G401 (cell line): Measurements from ENCODE around the gene RBP7. TPM values are rescaled to one million over a fixed set of nuclear protein-coding genes. Genes with fewer than 3 reads are reported as not detected.
"Not testable (repeated sequence)": the region's sequence is repeated elsewhere in the genome, so short reads cannot be mapped to it uniquely, and the experiment has no call there.

Experiments
- DNase-seq: peaks from one replicate; pipeline ENCODE4 v3.0.0-alpha.2; 2015; ENCODE audit warnings: low spot score
- in situ Hi-C: cut with HindIII; loops from 2 replicates; pipeline ENCODE4 v1.10.0; 2016; ENCODE audit warnings: low sequenced_read_pairs, mixed read lengths
- total RNA-seq: library from RNA; depleted of rRNA; stranded (reverse); fragments of >200 nt; shearing (Covaris generic); gene quantifications from 2 replicates; pipeline ENCODE4 v1.2.3, GENCODE V29; 2014; rRNA removed

Gene RBP7
- total RNA-seq, result 4.4 and 9.2 TPM in 2 replicates

- no peak for DNase-seq
- in situ Hi-C loops, result no loop called here
These were observed at the start of gene RBP7 for GRCh38 chr1:9996624-9997582. TSS of gene RBP7 (plus strand) at chr1:9997228. CDS start at chr1:9997259, 31 bp downstream.

- DNase-seq, result no peak
- in situ Hi-C loops, result no loop called here
These were observed 39.3 kb upstream of the RBP7 start for GRCh38 chr1:9957726-9958125.

- in situ Hi-C loops, result no loop called here
These were observed 37.0 kb upstream of the RBP7 start for GRCh38 chr1:9960011-9960410.

GRCh38 chr1:9960706-9961562 lies 36.1 kb upstream of the RBP7 start:
- in situ Hi-C loops, result no loop called here
- no peak for DNase-seq

More at GRCh38 chr1:9960011-9960410, 37.0 kb upstream of the RBP7 start:
- no peak for DNase-seq

GRCh38 chr1:9984253-9984652 lies 12.8 kb upstream of the RBP7 start:
- DNase-seq, result no peak
- in situ Hi-C loops, result no loop called here

- DNase-seq, result no peak
- in situ Hi-C loops, result no loop called here
These were observed 12.0 kb upstream of the RBP7 start for GRCh38 chr1:9985001-9985400.

GRCh38 chr1:9989773-9990172 lies 7.3 kb upstream of the RBP7 start:
- in situ Hi-C loops, result no loop called here
- DNase-seq, result no peak

- in situ Hi-C loops, result no loop called here
- no peak for DNase-seq
These were observed 6.1 kb upstream of the RBP7 start for GRCh38 chr1:9990944-9991343.

- in situ Hi-C loops, result no loop called here
These were observed 4.1 kb upstream of the RBP7 start for GRCh38 chr1:9992910-9993309.

GRCh38 chr1:9993561-9994075 lies 3.4 kb upstream of the RBP7 start:
- in situ Hi-C loops, result no loop called here
- DNase-seq, result no peak

More at GRCh38 chr1:9992910-9993309, 4.1 kb upstream of the RBP7 start:
- no peak for DNase-seq

GRCh38 chr1:10001016-10001665 lies 4.1 kb downstream of the RBP7 start:
- in situ Hi-C loops, result no loop called here
- no peak for DNase-seq

GRCh38 chr1:10005248-10005647 lies 8.2 kb downstream of the RBP7 start:
- in situ Hi-C loops, DNase-seq: not testable (repeated sequence)

- in situ Hi-C loops, result no loop called here
- DNase-seq, result no peak
These were observed 10.1 kb downstream of the RBP7 start for GRCh38 chr1:10007169-10007568.

- in situ Hi-C loops, result no loop called here
- DNase-seq, result no peak
These were observed 17.0 kb downstream of the RBP7 start for GRCh38 chr1:10014016-10014415.

GRCh38 chr1:10019561-10019960 lies 22.5 kb downstream of the RBP7 start:
- in situ Hi-C loops, result no loop called here
- DNase-seq, result no peak

- DNase-seq, result no peak
- in situ Hi-C loops, result no loop called here
These were observed 23.1 kb downstream of the RBP7 start for GRCh38 chr1:10020086-10020485.

GRCh38 chr1:10020678-10021077 lies 23.6 kb downstream of the RBP7 start:
- in situ Hi-C loops, DNase-seq: not testable (repeated sequence)

GRCh38 chr1:10021992-10022391 lies 25.0 kb downstream of the RBP7 start:
- DNase-seq, in situ Hi-C loops: not testable (repeated sequence)

- in situ Hi-C loops, result no loop called here
- DNase-seq, result no peak
These were observed 25.6 kb downstream of the RBP7 start for GRCh38 chr1:10022656-10023055.
